HCT116 (cell line): ENCODE measurements around the gene RNF220. TPM values are rescaled to one million over a fixed set of nuclear protein-coding genes. Genes with fewer than 3 reads are reported as not detected.

ENCODE experiments used
- ATAC-seq: fragments of 200-7000 bp; cut with Tn5 transposase; 2 replicates; pipeline ENCODE4 v1.9.1; 2020; ENCODE audit warnings: mild to moderate bottlenecking, moderate library complexity
- BruUV-seq: library from RNA; stranded (reverse); fragments of 400-500 nt; replicated peaks from 2 replicates; lab custom pipeline; 2021; lab: Mats Ljungman, UMichigan
- CTCF ChIA-PET: fragments of 300-600 bp; sonication (Branson Sonifier 250); formaldehyde crosslinking; loops from one replicate; lab custom pipeline; 2021; ENCODE audit warnings: antibody characterized with exemption; lab: Charles Lee
- POLR2A ChIA-PET: fragments of 300-600, 350-600 bp; sonication (Branson Sonifier 250); formaldehyde crosslinking; loops from one replicate; lab custom pipeline; 2021; ENCODE audit warnings: antibody characterized with exemption; lab: Charles Lee
- RAD21 ChIA-PET, 2 experiments: fragments of 300-600 bp; sonication (Branson Sonifier 250); formaldehyde crosslinking; loops; one replicate each; lab custom pipeline; 2023; ENCODE audit warnings: low total read pairs in 2 of 2; ENCODE audit not compliant: uncharacterized antibody in 2 of 2, unreplicated experiment in 2 of 2, low non-redundant PET in 1 of 2; lab: Charles Lee
- DNase-seq: peaks from one replicate; pipeline ENCODE4 v3.0.0-alpha.2; 2010; ENCODE audit warnings: low read depth, low spot score
- H2AFZ ChIP-seq: fragments of 200-600 bp; shearing (Covaris generic), sonication (generic); 2 replicates; pipeline ENCODE4 v1.6.1; 2017; ENCODE audit warnings: low read depth, mixed run types, mixed read lengths, antibody characterized with exemption, low read length; ENCODE audit not compliant: poor library complexity, severe bottlenecking
- H3K27ac ChIP-seq: 2 replicates; pipeline ENCODE4 v1.5.1; 2012; ENCODE audit warnings: low read depth, low read length
- H3K27me3 ChIP-seq: fragments of 200-600 bp; sonication (generic); 2 replicates; pipeline ENCODE4 v1.6.1; 2016; ENCODE audit warnings: mixed run types, low read length, mixed read lengths; ENCODE audit not compliant: insufficient read depth
- H3K36me3 ChIP-seq, 2 experiments: fragments of 200-500 bp in 1 of 2; fragments of 200-600 bp in 1 of 2; sonication (Bioruptor generic) in 1 of 2; sonication (generic) in 1 of 2; 2 replicates each; pipeline versions ENCODE4 v1.5.1 to v1.6.1; 2014 to 2016; ENCODE audit warnings: low read length in 2 of 2, inconsistent platforms in 1 of 2, mixed read lengths in 1 of 2, mixed run types in 1 of 2; ENCODE audit not compliant: insufficient read depth in 2 of 2, control insufficient read depth in 1 of 2
- H3K4me1 ChIP-seq, 2 experiments: fragments of 200-600 bp in 1 of 2; sonication (generic) in 1 of 2; 2 replicates each; pipeline versions ENCODE4 v1.5.1 to v1.6.1; 2012 to 2017; ENCODE audit warnings: low read length in 2 of 2, inconsistent platforms in 1 of 2, mild to moderate bottlenecking in 1 of 2, mixed read lengths in 1 of 2, mixed run types in 1 of 2, moderate library complexity in 1 of 2; ENCODE audit not compliant: insufficient read depth in 2 of 2, control insufficient read depth in 1 of 2
- H3K4me2 ChIP-seq: fragments of 200-600 bp; sonication (generic); 2 replicates; pipeline ENCODE4 v1.6.1; 2017; ENCODE audit warnings: mixed run types, low read length, mixed read lengths
- H3K4me3 ChIP-seq, 2 experiments: fragments of 200-600 bp in 1 of 2; sonication (generic) in 1 of 2; replicated peaks in 1 of 2; 2 replicates each; pipeline ENCODE4 v1.5.1; 2011 to 2016; ENCODE audit warnings: low read length in 2 of 2, control low read depth in 1 of 2, low read depth in 1 of 2, mild to moderate bottlenecking in 1 of 2, mixed read lengths in 1 of 2, mixed run types in 1 of 2
- H3K79me2 ChIP-seq: fragments of 200-600 bp; sonication (generic); 2 replicates; pipeline ENCODE4 v1.6.1; 2017; ENCODE audit warnings: mild to moderate bottlenecking, mixed run types, low read length, moderate library complexity, mixed read lengths; ENCODE audit not compliant: insufficient read depth
- H3K9ac ChIP-seq: fragments of 200-600 bp; sonication (generic); 2 replicates; pipeline ENCODE4 v1.6.1; 2016; ENCODE audit warnings: low read length, mixed read lengths
- H3K9me2 ChIP-seq: fragments of 200-600 bp; sonication (generic), shearing (Covaris generic); 2 replicates; pipeline ENCODE4 v1.6.1; 2017; ENCODE audit warnings: mixed run types, mild to moderate bottlenecking, moderate library complexity; ENCODE audit not compliant: insufficient read depth
- H3K9me3 ChIP-seq, 2 experiments: fragments of 200-500 bp in 1 of 2; fragments of 200-600 bp in 1 of 2; sonication (Bioruptor generic) in 1 of 2; sonication (generic) in 1 of 2; 2 replicates each; pipeline ENCODE4 v1.6.1; 2014 to 2017; ENCODE audit warnings: low read length in 2 of 2, mixed read lengths in 2 of 2, inconsistent platforms in 1 of 2, low read depth in 1 of 2, mild to moderate bottlenecking in 1 of 2, mixed run types in 1 of 2, moderate library complexity in 1 of 2; ENCODE audit not compliant: control insufficient read depth in 1 of 2, insufficient read depth in 1 of 2
- H4K20me1 ChIP-seq: fragments of 200-600 bp; sonication (generic), shearing (Covaris generic); 2 replicates; pipeline ENCODE4 v1.6.1; 2017; ENCODE audit warnings: mixed run types, mild to moderate bottlenecking, moderate library complexity; ENCODE audit not compliant: insufficient read depth
- ATF3 ChIP-seq: IDR thresholded peaks from 2 replicates; pipeline ENCODE4 v1.6.1; 2012
- CEBPB ChIP-seq: IDR thresholded peaks from 2 replicates; pipeline ENCODE4 v1.6.1; 2012; ENCODE audit warnings: low read depth
- CTCF ChIP-seq, 3 experiments: fragments of 200-600 bp in 1 of 3; sonication (generic) in 1 of 3; IDR thresholded peaks in 2 of 3; conservative IDR thresholded peaks in 1 of 3; 2 replicates each; pipeline ENCODE4 v1.5.1; 2012 to 2017; ENCODE audit warnings: low read depth in 2 of 3, low read length in 2 of 3, antibody characterized with exemption in 1 of 3, borderline replicate concordance in 1 of 3, control low read depth in 1 of 3, mild to moderate bottlenecking in 1 of 3, mixed read lengths in 1 of 3, mixed run types in 1 of 3, moderate library complexity in 1 of 3; ENCODE audit not compliant: insufficient read depth in 1 of 3
- FOSL1 ChIP-seq: IDR thresholded peaks from 2 replicates; pipeline ENCODE4 v1.6.1; 2012; ENCODE audit warnings: low read depth
- POLR2AphosphoS5 ChIP-seq: IDR thresholded peaks from 2 replicates; pipeline ENCODE4 v1.6.1; 2011; ENCODE audit warnings: mild to moderate bottlenecking, low read depth, low read length, moderate library complexity
- SIN3A ChIP-seq: IDR thresholded peaks from 2 replicates; pipeline ENCODE4 v1.6.1; 2012; ENCODE audit warnings: low read depth
- TCF7L2 ChIP-seq: IDR thresholded peaks from 2 replicates; pipeline ENCODE4 v1.7.0; 2011; ENCODE audit warnings: borderline replicate concordance, inconsistent platforms; ENCODE audit not compliant: insufficient read depth, insufficient read length; ENCODE audit errors: extremely low read depth
- ZBTB33 ChIP-seq: IDR thresholded peaks from 2 replicates; pipeline ENCODE4 v1.6.1; 2011; ENCODE audit warnings: mild to moderate bottlenecking, low read length, moderate library complexity; ENCODE audit not compliant: insufficient replicate concordance; ENCODE audit errors: extremely low read depth
- intact Hi-C: fragments of 100-400 bp; cut with micrococcal nuclease; formaldehyde crosslinking; loops from 2 replicates; pipeline ENCODE4 v1.10.0; 2022
- total RNA-seq: library from RNA; stranded (reverse); gene quantifications from one replicate; pipeline ENCODE4 v1.2.1, GENCODE V29; 2021; ENCODE audit not compliant: unreplicated experiment

RNF220 gene
- total RNA-seq, 1 experiment from 2014 or later: 84.5 TPM

- ChIA-PET POLR2A (no interaction called here), RAD21 (no interaction called here), CTCF (no interaction called here)
- no peak overlapping the region for H3K27ac ChIP-seq
- no peak for DNase-seq
- H3K27me3 ChIP-seq: peaks cover 4% of the 10 kb centered on the region; the same call in 1 of the 2 replicates
- TF ChIP-seq POLR2AphosphoS5: no peak
- no peak for TF ChIP-seq FOSL1
- TF ChIP-seq CEBPB: no peak
- TF ChIP-seq TCF7L2: no peak
- TF ChIP-seq ZBTB33: no peak
- no peak for TF ChIP-seq SIN3A
- no peak for TF ChIP-seq CTCF (IDR thresholded peaks at IDR 0.05 in 2 of 3, conservative IDR thresholded peaks at IDR 0.05 in 1 of 3; ENCODE audit: borderline replicate concordance in 1 of 3, insufficient read depth in 1 of 3, low read depth in 2 of 3, low read length in 2 of 3)
- no peak for TF ChIP-seq ATF3
- ATAC-seq: no peak
- no peaks in the 10 kb centered on the region for H4K20me1 ChIP-seq
- no peak overlapping the region for H3K4me2 ChIP-seq
- BruUV-seq: no TSS peak
- H3K9me3 ChIP-seq: no peaks in the 10 kb centered on the region
- no peaks in the 10 kb centered on the region for H3K79me2 ChIP-seq
- no peaks in the 10 kb centered on the region for H3K9me2 ChIP-seq
- no peaks in the 10 kb centered on the region for H3K4me1 ChIP-seq
- intact Hi-C loops: no loop called here
- no peak overlapping the region for H2AFZ ChIP-seq
- no peak overlapping the region for H3K4me3 ChIP-seq
- H3K36me3 ChIP-seq: no peaks in the 10 kb centered on the region
- H3K9ac ChIP-seq: no peak overlapping the region
These were observed 62.5 kb downstream of the RNF220 start for GRCh38 chr1:44467566-44467965.
